Small intestine (tissue), 7 donors: ENCODE results near the gene SUFU. TPM values are rescaled to one million over a fixed set of nuclear protein-coding genes. Genes with fewer than 3 reads are reported as not detected.
A peak's percentile ranks its signal among the peaks of the same experiment; 100 is the strongest.

Experiments
- DNase-seq, 2 donors: peaks; one replicate each; pipeline versions ENCODE4 v3.0.0 to v3.0.0-alpha.2; 2013
- FAIRE-seq: peaks from 2 replicates; lab custom pipeline; 2012; peaks lifted over from hg19 to GRCh38; lab: Jason Lieb, UNC
- H3K27ac ChIP-seq, 3 donors: one replicate each; pipeline ENCODE4 v1.5.1; 2013; ENCODE audit warnings: low read length in 2 of 3, mild to moderate bottlenecking in 2 of 3, control low read depth in 1 of 3, inconsistent platforms in 1 of 3, low read depth in 1 of 3, moderate library complexity in 1 of 3
- H3K27me3 ChIP-seq, 3 donors: one replicate each; pipeline ENCODE4 v1.6.1; 2013; ENCODE audit warnings: low read length in 3 of 3, inconsistent platforms in 1 of 3; ENCODE audit not compliant: control insufficient read depth in 3 of 3, insufficient read depth in 3 of 3
- H3K36me3 ChIP-seq, 3 donors: one replicate each; pipeline ENCODE4 v1.6.1; 2013; ENCODE audit warnings: low read length in 3 of 3, inconsistent platforms in 1 of 3, low read depth in 1 of 3, mild to moderate bottlenecking in 1 of 3, moderate library complexity in 1 of 3; ENCODE audit not compliant: control insufficient read depth in 3 of 3, insufficient read depth in 2 of 3
- H3K4me1 ChIP-seq, 3 donors: one replicate each; pipeline ENCODE4 v1.6.1; 2013; ENCODE audit warnings: low read length in 2 of 3, inconsistent platforms in 1 of 3, low read depth in 1 of 3, mild to moderate bottlenecking in 1 of 3, moderate library complexity in 1 of 3; ENCODE audit not compliant: control insufficient read depth in 3 of 3, insufficient read depth in 2 of 3
- H3K4me3 ChIP-seq, 3 donors: one replicate each; pipeline ENCODE4 v1.5.1; 2013; ENCODE audit warnings: low read length in 3 of 3, control low read depth in 1 of 3, inconsistent platforms in 1 of 3, low read depth in 1 of 3, mild to moderate bottlenecking in 1 of 3, moderate library complexity in 1 of 3
- H3K9me3 ChIP-seq, 2 donors: one replicate each; pipeline ENCODE4 v1.6.1; 2013; ENCODE audit warnings: low read depth in 1 of 2, low read length in 1 of 2; ENCODE audit not compliant: control insufficient read depth in 2 of 2, insufficient read depth in 1 of 2
- WGBS, 3 donors: extraction: QIAGEN DNeasy Blood & Tissue Kit; methylation state at CpG; one replicate each; pipeline ENCODE4 v1.1.7; 2013; 5-methylcytosine and 5-hydroxymethylcytosine counted together
- polyA plus RNA-seq, 4 donors: library from polyadenylated mRNA; stranded (reverse) in 3 of 4; unstranded in 1 of 4; fragments of 200-250 nt in 3 of 4; fragments of 120-200 nt in 1 of 4; gene quantifications; one replicate each; pipeline versions ENCODE4 v1.2.1 to v1.2.3, GENCODE V29; 2013
- donor health status: healthy with polysubstance abuse.
- donor health status: control.
- donor health status: control.
- donor health status: Bipolar disorder and iron deficiency.
- donor health status: healthy.

SUFU gene
- polyA plus RNA-seq, 4 donors: 2.2 to 15.0 (median 4.0) TPM

DNA sequence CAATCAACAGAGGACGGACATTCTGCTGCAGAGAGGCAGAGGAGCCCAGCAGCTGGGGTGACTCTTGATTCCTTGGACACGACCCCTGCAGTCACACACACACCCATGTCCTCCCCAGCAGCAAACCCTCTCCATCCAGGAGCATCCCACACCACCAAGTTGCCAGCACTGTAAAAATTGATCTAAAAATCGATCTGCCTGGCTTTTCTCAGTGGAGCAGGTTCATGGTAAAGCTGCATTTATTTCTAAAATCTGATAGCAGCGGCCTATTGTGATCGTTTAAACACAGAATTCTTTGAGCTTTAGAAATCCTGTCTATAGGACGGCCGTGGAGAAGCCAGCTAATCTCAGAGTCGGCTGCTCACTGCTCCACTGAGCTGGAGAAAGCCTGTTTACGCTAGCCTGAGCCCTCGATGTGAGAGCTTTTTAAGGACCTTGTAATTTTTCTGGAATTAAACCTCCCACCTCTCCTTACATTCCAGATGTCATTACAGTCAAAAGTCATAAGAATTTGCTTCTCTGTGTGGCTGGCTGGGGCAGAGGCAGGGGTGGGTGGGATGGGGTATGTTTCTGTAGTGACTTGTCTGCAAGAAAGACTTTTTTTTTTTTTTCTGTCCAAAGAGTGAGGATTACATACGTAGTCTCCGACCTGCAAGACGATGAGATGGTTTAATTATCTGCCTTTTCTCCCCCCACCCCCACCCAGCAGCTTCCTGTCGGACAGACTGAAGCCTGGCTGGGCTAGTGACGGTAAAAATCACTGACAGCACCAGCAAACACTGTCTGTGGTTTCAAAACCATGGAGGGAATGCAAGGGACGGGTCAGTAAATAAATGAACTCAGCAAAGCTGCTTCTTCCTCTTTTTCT lies 172.1 kb downstream of the SUFU start:
- DNase-seq: no peak
- peaks cover 0 to 35% (median 4%) of the 10 kb centered on the region in 3 donors for H3K4me1 ChIP-seq

DNA sequence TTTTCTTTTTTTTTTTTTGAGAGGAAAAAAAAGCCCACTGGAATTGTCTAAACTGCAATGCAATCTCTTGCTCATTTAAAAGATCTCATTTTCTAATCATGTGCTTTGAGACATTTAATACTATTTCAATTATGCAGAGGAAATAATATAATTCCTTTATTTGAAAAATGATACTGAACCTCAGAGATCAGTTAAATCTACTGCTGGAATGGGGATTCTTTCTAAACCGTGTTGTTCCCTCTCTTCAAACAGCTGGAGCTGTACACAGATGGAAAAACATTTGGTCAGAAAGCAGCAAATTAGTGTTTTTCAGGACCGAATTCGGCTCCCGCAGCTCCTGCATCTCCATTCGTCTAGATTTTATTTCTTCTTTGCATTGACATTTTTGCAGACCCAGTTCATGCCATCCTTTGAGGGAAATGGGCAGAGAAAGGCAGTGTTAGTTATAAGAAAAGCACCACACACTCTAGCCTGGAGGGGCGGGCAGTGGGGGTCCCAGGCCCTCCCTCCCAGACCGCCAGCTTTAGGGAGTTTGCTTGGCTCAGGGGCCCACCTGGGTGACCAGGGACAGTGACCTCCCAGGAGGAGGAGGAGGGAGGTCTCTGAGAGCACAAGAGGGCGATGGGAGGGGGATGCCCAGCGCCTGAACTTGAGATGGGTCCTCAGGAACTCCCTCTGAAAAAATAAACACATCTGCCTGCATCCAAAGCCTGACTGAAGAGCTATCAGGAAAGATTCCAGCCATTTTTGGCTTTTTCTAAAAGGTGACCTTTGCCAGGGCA lies 173.0 kb downstream of the SUFU start:
- 70 to 93% (median 89%) methylated on average over 9 of the region's 9 CpGs for WGBS, 3 donors
- Histone ChIP-seq H3K27me3 (no peaks in the 10 kb centered on the region), H3K9me3 (no peaks in the 10 kb centered on the region), H3K4me1 (peaks cover 0 to 33% (median 4%) of the 10 kb centered on the region in 3 donors), H3K36me3 (peaks cover 0 to 12% (median 0%) of the 10 kb centered on the region in 3 donors), H3K4me3 (no peak overlapping the region), H3K27ac (peak overlapping the region in 2 of 3 donors; percentile 29 to 41)
- DNase-seq: no peak
- FAIRE-seq: no peak

More for the DNA sequence above, 172.1 kb downstream of the SUFU start:
- no peaks in the 10 kb centered on the region for H3K27me3 ChIP-seq
- peak overlapping the region in 2 of 3 donors; percentile 56 to 69 for H3K27ac ChIP-seq
- no peaks in the 10 kb centered on the region for H3K9me3 ChIP-seq
- peaks cover 0 to 8% (median 0%) of the 10 kb centered on the region in 3 donors for H3K36me3 ChIP-seq
- 48 to 73% (median 63%) methylated on average over 16 of the region's 16 CpGs for WGBS, 3 donors
- no peak for FAIRE-seq
- H3K4me3 ChIP-seq: no peak overlapping the region

DNA sequence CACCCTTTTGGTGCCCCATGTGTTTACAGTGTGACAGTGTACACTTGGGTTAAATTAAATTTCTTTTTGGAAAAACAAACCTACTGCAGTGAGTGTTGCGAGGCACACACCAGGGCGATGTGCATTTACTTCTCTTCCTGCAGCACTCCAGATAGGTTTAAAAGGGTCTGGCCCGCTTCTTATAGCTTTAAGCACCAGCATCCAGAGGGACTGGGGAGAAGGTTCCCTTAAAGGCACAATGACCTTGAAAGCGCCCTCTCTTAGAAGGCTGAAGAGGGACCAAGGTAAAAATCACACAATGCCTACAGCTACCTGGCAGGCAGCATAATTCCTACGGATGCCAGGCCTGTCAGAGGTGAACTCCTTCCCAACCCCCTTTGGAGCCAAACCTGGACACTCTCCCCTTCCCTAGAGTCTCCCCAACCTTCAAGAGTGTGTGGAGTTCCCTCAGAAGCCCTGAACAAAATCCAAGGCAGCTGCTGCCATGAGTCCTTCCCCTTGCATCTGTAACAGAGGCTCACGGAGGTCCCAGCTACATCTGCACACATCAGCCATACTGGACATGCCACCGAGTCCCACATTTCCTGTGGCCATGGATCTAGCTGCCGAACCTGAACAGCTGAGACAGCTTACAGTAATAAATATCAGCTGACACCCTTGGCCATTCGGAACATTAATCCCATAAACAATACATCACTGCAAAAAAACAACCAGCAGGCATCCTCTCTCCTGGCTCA lies 173.7 kb downstream of the SUFU start:
- Histone ChIP-seq H3K9me3 (peaks cover 0 to 2% of the 10 kb centered on the region in 2 donors), H3K4me3 (no peak overlapping the region), H3K36me3 (peaks cover 0 to 19% (median 0%) of the 10 kb centered on the region in 3 donors), H3K27me3 (no peaks in the 10 kb centered on the region), H3K4me1 (peaks cover 0 to 33% (median 4%) of the 10 kb centered on the region in 3 donors), H3K27ac (peak overlapping the region in 2 of 3 donors; percentile 4 to 29)
- FAIRE-seq (no peak), DNase-seq (no peak)
- WGBS, 3 donors: 67 to 80% (median 68%) methylated on average over 9 of the region's 9 CpGs

DNA sequence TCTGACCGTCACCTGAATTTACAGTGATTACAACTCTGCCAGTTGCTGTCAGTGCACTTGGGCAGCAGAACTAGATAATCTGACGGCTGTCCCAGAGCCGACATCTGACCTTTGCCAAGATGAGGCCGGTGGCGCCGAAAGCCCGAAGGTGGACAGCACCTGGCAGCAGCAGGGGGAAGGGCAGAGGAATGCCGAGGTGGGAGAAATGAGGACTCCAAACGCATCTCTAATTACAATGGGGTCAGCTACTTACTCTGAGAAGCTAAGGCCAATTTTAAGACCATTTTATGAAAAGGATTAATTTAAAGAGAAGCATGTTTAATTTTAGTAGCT lies 174.3 kb downstream of the SUFU start:
- H3K9me3 ChIP-seq: peaks cover 0 to 2% of the 10 kb centered on the region in 2 donors
- H3K27me3 ChIP-seq: no peaks in the 10 kb centered on the region
- peaks cover 0 to 20% (median 0%) of the 10 kb centered on the region in 3 donors for H3K36me3 ChIP-seq
- H3K27ac ChIP-seq: no peak overlapping the region
- peaks cover 0 to 33% (median 4%) of the 10 kb centered on the region in 3 donors for H3K4me1 ChIP-seq
- H3K4me3 ChIP-seq: no peak overlapping the region
- FAIRE-seq (no peak), DNase-seq (no peak)
- 35 to 73% (median 57%) methylated on average over 9 of the region's 9 CpGs for WGBS, 3 donors

DNA sequence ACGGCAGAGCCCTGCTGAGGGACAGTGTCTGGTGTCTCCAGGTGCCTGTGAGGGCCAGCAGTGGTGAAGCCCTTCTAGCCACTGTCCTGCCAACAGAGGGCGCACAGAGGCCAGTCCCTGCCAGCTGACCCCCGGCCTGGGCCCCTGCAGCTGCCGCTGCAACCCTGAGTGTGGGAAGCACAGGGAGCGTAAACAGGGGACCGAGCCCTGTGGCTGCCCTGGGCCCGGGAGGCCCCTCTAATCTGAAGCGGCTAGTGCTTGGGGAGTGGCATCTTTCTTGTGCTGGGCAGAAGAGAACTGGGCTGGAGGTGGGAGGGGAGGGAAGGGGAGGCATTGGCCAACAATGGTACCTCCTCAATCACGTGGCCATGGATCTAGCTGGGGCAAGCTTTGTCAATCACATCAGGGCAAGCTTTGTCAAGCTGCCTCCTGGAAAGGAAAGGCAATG lies 175.1 kb downstream of the SUFU start:
- H3K27me3 ChIP-seq: no peaks in the 10 kb centered on the region
- peaks cover 0 to 20% (median 0%) of the 10 kb centered on the region in 3 donors for H3K36me3 ChIP-seq
- 9 to 21% (median 18%) methylated on average over 9 of the region's 9 CpGs for WGBS, 3 donors
- H3K4me1 ChIP-seq: peaks cover 0 to 31% (median 4%) of the 10 kb centered on the region in 3 donors
- no peak for FAIRE-seq
- peak; percentile 57 to 83 for DNase-seq
- H3K4me3 ChIP-seq: no peak overlapping the region
- H3K9me3 ChIP-seq: peaks cover 0 to 2% of the 10 kb centered on the region in 2 donors
- no peak overlapping the region for H3K27ac ChIP-seq

DNA sequence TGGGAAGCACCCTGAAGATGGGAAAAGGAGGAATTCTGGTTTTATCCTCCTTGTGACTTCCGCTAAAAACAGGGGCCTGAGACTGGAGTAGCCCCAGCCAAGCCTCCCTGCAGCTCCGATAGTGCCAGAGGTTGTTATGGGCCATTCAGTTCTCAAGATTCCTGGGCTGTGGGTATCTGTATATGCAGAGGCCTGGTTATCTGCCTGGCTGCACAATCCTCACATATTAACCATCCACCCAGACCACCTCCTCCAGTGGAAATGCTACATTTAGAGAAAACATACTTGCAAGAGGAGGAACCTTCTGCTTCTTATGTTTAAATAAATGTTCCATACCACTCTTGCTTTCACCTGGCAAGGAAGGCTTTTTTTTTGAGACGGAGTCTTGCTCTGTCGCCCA lies 175.8 kb downstream of the SUFU start:
- no peak for DNase-seq
- H3K9me3 ChIP-seq: peaks cover 0 to 2% of the 10 kb centered on the region in 2 donors
- no peaks in the 10 kb centered on the region for H3K27me3 ChIP-seq
- H3K4me3 ChIP-seq: no peak overlapping the region
- H3K27ac ChIP-seq: no peak overlapping the region
- H3K36me3 ChIP-seq: peaks cover 0 to 20% (median 0%) of the 10 kb centered on the region in 3 donors
- peaks cover 0 to 24% (median 1%) of the 10 kb centered on the region in 3 donors for H3K4me1 ChIP-seq
- 95 to 97% (median 96%) methylated on average over 4 of the region's 4 CpGs for WGBS, 3 donors
- no peak for FAIRE-seq

DNA sequence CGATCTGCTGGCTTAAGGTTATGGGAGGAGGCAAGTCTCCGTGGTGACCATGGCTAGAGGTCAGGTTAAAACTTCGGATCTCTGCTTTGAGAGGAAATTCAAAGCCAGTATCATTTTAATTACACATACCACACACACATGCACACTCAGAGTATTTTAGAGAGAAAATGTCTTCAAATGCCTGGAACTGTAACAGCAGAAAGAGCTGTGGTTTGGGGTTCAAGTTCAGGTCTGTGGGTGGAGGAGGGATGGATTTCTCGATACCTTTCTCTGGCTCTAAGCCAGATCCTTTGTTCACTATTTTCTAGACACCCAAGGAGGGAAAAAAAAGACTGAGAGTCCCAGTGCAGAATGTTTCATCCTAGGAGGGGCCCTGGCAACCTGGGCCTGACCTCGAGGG lies 177.9 kb downstream of the SUFU start:
- WGBS, 3 donors: 79 to 83% (median 83%) methylated on average over 5 of the region's 5 CpGs
- peaks cover 0 to 2% of the 10 kb centered on the region in 2 donors for H3K9me3 ChIP-seq
- no peak for FAIRE-seq

More for the DNA sequence above, 177.9 kb downstream of the SUFU start:
- H3K36me3 ChIP-seq: peaks cover 0 to 18% (median 0%) of the 10 kb centered on the region in 3 donors
- H3K4me1 ChIP-seq: peaks cover 0 to 10% (median 0%) of the 10 kb centered on the region in 3 donors
- DNase-seq: no peak
- no peak overlapping the region for H3K4me3 ChIP-seq
- no peaks in the 10 kb centered on the region for H3K27me3 ChIP-seq
- no peak overlapping the region for H3K27ac ChIP-seq
